Calu3 (cell line): ENCODE data around the gene P2RX1. TPM values are rescaled to one million over a fixed set of nuclear protein-coding genes. Genes with fewer than 3 reads are reported as not detected.

ENCODE experiments used
- BruUV-seq: library from RNA; stranded (reverse); fragments of 400-500 nt; replicated peaks from 2 replicates; lab custom pipeline; 2021; lab: Mats Ljungman, UMichigan
- CTCF ChIA-PET: fragments of 300-600 bp; sonication (Branson Sonifier 250); formaldehyde crosslinking; loops from one replicate; lab custom pipeline; 2022; ENCODE audit warnings: antibody characterized with exemption; lab: Charles Lee
- DNase-seq: peaks from one replicate; pipeline ENCODE4 v3.0.0; 2022
- H3K27ac Mint-ChIP-seq: one replicate; pipeline ENCODE4 v1.8.0; 2022; ENCODE audit warnings: mixed read lengths; ENCODE audit not compliant: unreplicated experiment
- H3K27me3 Mint-ChIP-seq: one replicate; pipeline ENCODE4 v1.8.0; 2022; ENCODE audit warnings: mixed read lengths; ENCODE audit not compliant: unreplicated experiment
- H3K36me3 Mint-ChIP-seq: one replicate; pipeline ENCODE4 v1.8.0; 2022; ENCODE audit warnings: mild to moderate bottlenecking, moderate library complexity, mixed read lengths; ENCODE audit not compliant: insufficient read depth, unreplicated experiment
- H3K4me1 Mint-ChIP-seq: one replicate; pipeline ENCODE4 v1.8.0; 2022; ENCODE audit warnings: mild to moderate bottlenecking, low read depth, mixed read lengths; ENCODE audit not compliant: unreplicated experiment
- H3K4me3 Mint-ChIP-seq: one replicate; pipeline ENCODE4 v1.8.0; 2022; ENCODE audit warnings: mild to moderate bottlenecking, low read depth, moderate library complexity, mixed read lengths; ENCODE audit not compliant: unreplicated experiment
- H3K9me3 Mint-ChIP-seq: one replicate; pipeline ENCODE4 v1.8.0; 2022; ENCODE audit warnings: low read depth, mixed read lengths; ENCODE audit not compliant: unreplicated experiment
- CTCF ChIP-seq: fragments of 200-600 bp; IDR thresholded peaks from one replicate; pipeline ENCODE4 v1.8.0; 2022; ENCODE audit warnings: antibody characterized with exemption; ENCODE audit not compliant: unreplicated experiment
- intact Hi-C: fragments of 100-400 bp; cut with micrococcal nuclease; formaldehyde crosslinking; loops from one replicate; pipeline ENCODE4 v1.10.0; 2022; ENCODE audit not compliant: unreplicated experiment
- total RNA-seq: library from RNA; stranded (reverse); gene quantifications from 2 replicates; pipeline ENCODE4 v1.2.3, GENCODE V29; 2022

Gene P2RX1
- total RNA-seq, 1 experiment from 2014 or later: not detected

DNA sequence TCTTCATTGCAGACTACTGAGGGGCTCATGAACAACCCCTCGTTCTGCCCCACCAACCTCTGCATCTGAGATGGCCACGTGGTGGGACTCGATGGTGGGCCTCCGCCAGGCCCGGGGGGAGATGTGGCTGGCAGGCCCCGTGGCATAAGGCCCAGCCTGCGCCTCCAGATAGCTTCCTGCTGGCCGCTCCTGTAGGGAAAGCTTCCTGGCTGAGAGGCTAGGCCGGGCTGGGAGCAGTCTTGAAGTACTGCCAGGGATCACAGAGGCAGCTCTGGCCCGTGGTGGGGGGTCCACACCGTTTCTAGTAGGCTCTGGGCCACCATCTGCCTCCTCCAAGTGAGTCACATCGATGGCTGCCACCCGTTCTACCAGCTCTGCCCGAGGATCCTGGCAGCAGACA is 31.0 kb downstream of the P2RX1 start:
- Mint-ChIP-seq H3K4me3 (no peak overlapping the region), H3K27me3 (no peaks in the 10 kb centered on the region), H3K9me3 (no peaks in the 10 kb centered on the region), H3K4me1 (peaks cover 18% of the 10 kb centered on the region), H3K36me3 (peaks cover 18% of the 10 kb centered on the region), H3K27ac (no peak overlapping the region)
- no peak for TF ChIP-seq CTCF
- no peak for DNase-seq
- intact Hi-C loops: no loop called here
- CTCF ChIA-PET: interaction anchor here (0.6 kb wide), 1 partner anchor 314 kb away, joined by 3 read pairs; no protein-coding TSS in a partner anchor
- BruUV-seq: no TSS peak

GRCh38 chr17:3884188-3884587 is 32.1 kb downstream of the P2RX1 start:
- intact Hi-C loops: no loop called here
- no peak overlapping the region for H3K27ac Mint-ChIP-seq
- DNase-seq: no peak
- peaks cover 13% of the 10 kb centered on the region for H3K4me1 Mint-ChIP-seq
- H3K36me3 Mint-ChIP-seq: peaks cover 15% of the 10 kb centered on the region
- BruUV-seq: no TSS peak
- H3K4me3 Mint-ChIP-seq: no peak overlapping the region
- no peaks in the 10 kb centered on the region for H3K27me3 Mint-ChIP-seq
- CTCF ChIA-PET: interaction anchor here (0.6 to 1.6 kb wide), 2 partner anchors 20 to 21 kb away, joined by 3 to 4 read pairs; no protein-coding TSS in a partner anchor
- TF ChIP-seq CTCF: no peak
- no peaks in the 10 kb centered on the region for H3K9me3 Mint-ChIP-seq

GRCh38 chr17:3882276-3882675 is 34.0 kb downstream of the P2RX1 start:
- Mint-ChIP-seq H3K9me3 (no peaks in the 10 kb centered on the region), H3K4me1 (peaks cover 5% of the 10 kb centered on the region), H3K27me3 (no peaks in the 10 kb centered on the region), H3K4me3 (no peak overlapping the region), H3K27ac (no peak overlapping the region), H3K36me3 (peaks cover 5% of the 10 kb centered on the region)
- DNase-seq: no peak
- intact Hi-C loops: no loop called here
- BruUV-seq: no TSS peak
- CTCF ChIA-PET: no interaction called here
- TF ChIP-seq CTCF: no peak

GRCh38 chr17:3880983-3881382 is 35.3 kb downstream of the P2RX1 start:
- TF ChIP-seq CTCF: no peak
- Mint-ChIP-seq H3K9me3 (no peaks in the 10 kb centered on the region), H3K27ac (no peak overlapping the region), H3K36me3 (no peaks in the 10 kb centered on the region), H3K4me1 (no peaks in the 10 kb centered on the region), H3K27me3 (no peaks in the 10 kb centered on the region), H3K4me3 (no peak overlapping the region)
- CTCF ChIA-PET: no interaction called here
- DNase-seq: no peak
- intact Hi-C loops: no loop called here
- BruUV-seq: no TSS peak
